Measurements from ENCODE around the gene MRPL24.
A peak's percentile ranks its signal among the peaks of the same experiment; 100 is the strongest.

MRPL24 gene

DNA sequence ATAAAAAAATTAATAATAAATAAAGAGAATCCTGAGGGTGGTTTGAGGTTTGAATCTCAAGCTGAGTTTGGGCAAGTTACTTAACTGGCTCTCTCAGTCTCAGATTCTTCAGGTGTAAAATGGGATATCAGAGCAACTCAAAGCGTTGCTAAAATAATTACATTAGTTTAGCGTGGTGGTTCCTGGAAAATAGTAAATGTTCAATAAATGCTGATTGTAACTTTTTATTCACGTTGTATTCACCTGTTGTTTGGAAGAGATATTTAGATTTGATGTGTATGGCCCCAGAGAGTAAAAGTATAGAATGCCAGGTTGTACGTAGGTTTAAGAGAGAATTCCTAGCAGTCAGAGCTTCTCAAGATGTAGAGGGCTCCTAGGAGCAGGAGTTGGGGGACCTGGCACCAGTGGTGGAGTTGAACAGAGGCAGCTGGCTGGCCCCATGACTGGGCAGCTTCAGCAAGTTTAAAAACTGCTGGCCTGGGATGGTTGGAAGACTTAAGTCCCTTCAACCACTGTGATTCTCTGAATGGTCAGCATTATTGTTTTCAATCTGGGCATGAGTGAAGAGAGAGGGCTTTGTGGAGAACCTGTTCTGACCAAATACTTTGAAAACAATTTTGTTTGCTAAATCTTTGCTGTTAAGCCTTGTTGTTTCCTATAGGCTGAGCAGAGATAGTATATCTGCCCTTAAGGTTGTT lies 48.9 kb upstream of the MRPL24 start:
- Histone ChIP-seq H3K4me1 (ENCODE audit: control insufficient read depth, insufficient read depth, low read length) (no peaks in the 10 kb centered on the region), H3K36me3 (ENCODE audit: control insufficient read depth in 2 of 2, insufficient read depth in 1 of 2, low read length in 2 of 2) (peaks cover 57 to 92% of the 10 kb centered on the region in 2 experiments), H3K9me3 (ENCODE audit: control insufficient read depth, insufficient read depth, low read depth, low read length) (no peaks in the 10 kb centered on the region), H3K27ac (ENCODE audit: extremely low read depth, low read depth, low read length) (no peak overlapping the region), H3K4me3 (ENCODE audit: low read depth, low read length) (no peak overlapping the region)
- ChIA-PET CTCF (interaction anchor here (1.2 to 2.6 kb wide), 3 partner anchors 64 to 121 kb away, joined by 4 to 10 read pairs (median 6); partner anchors contain the start of gene INSRR), POLR2A (no interaction called here)
- no peak for TF ChIP-seq ZNF184 (tag by site-specific recombination; IDR thresholded peaks at IDR 0.05)
- peak; percentile 58; the same call in 1 of the 2 replicates for TF ChIP-seq ZNF664 (tag by site-specific recombination; IDR thresholded peaks at IDR 0.05)

DNA sequence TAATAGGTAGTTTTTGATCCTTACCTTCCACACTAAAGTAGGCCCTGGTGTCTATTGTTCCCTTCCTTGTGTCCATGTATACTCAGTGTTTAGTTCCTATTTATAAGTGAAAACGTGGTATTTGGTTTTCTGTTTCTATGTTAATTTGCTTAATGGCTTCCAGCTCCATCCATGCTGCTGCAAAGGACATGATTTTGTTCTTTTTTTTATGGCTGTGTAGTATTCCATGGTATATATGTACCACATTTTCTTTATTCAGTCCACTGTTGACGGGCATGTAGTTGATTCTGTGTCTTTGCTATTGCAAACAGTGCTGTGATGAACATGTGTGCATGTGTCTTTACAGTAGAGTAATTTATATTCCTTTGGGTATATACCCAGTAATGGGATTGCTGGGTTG lies 47.2 kb upstream of the MRPL24 start:
- TF ChIP-seq ZNF677 (tag by site-specific recombination; IDR thresholded peaks at IDR 0.05) (no peak), ZNF629 (tag by site-specific recombination; IDR thresholded peaks at IDR 0.05) (no peak), TCF7L2 (IDR thresholded peaks at IDR 0.05; ENCODE audit: borderline replicate concordance, low read depth, low read length) (no peak), ZNF335 (tag by site-specific recombination; conservative IDR thresholded peaks at IDR 0.05) (no peak), ZNF146 (tag by site-specific recombination; IDR thresholded peaks at IDR 0.05) (peak; percentile 94)
- Histone ChIP-seq H3K27ac (ENCODE audit: extremely low read depth, low read depth, low read length) (no peak overlapping the region), H3K4me1 (ENCODE audit: control insufficient read depth, insufficient read depth, low read length) (no peaks in the 10 kb centered on the region), H3K4me3 (ENCODE audit: low read depth, low read length) (no peak overlapping the region), H3K36me3 (ENCODE audit: control insufficient read depth in 2 of 2, insufficient read depth in 1 of 2, low read length in 2 of 2) (peaks cover 56 to 92% of the 10 kb centered on the region in 2 experiments), H3K9me3 (ENCODE audit: control insufficient read depth, insufficient read depth, low read depth, low read length) (no peaks in the 10 kb centered on the region)
- ChIA-PET CTCF (interaction anchor here (0.7 to 2.6 kb wide), 4 partner anchors 9 to 171 kb away, joined by 3 to 10 read pairs (median 6); no protein-coding TSS in a partner anchor), POLR2A (no interaction called here)

DNA sequence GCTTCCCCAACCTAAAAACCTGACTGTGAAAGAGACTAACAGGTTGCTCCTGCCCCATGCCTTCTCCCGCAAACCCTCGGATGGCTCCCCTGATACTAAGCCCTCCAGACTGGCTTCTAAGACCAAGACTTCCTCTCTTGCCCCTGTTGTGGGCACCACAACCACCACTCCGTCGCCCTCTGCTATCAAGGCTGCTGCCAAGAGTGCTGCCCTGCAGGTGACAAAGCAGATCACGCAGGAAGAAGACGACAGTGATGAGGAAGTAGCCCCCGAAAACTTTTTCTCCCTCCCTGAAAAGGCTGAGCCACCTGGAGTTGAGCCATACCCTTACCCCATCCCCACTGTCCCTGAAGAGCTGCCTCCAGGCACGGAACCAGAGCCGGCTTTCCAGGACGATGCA lies 45.8 kb upstream of the MRPL24 start:
- Histone ChIP-seq H3K4me1 (ENCODE audit: control insufficient read depth, insufficient read depth, low read length) (no peaks in the 10 kb centered on the region), H3K9me3 (ENCODE audit: control insufficient read depth, insufficient read depth, low read depth, low read length) (no peaks in the 10 kb centered on the region), H3K27ac (ENCODE audit: extremely low read depth, low read depth, low read length) (no peak overlapping the region), H3K36me3 (ENCODE audit: control insufficient read depth in 2 of 2, insufficient read depth in 1 of 2, low read length in 2 of 2) (peaks cover 43 to 92% of the 10 kb centered on the region in 2 experiments), H3K4me3 (ENCODE audit: low read depth, low read length) (no peak overlapping the region)
- ChIA-PET POLR2A (no interaction called here), CTCF (interaction anchor here (1.1 kb wide), 1 partner anchor 97 kb away, joined by 4 read pairs; no protein-coding TSS in a partner anchor)
- no peak for TF ChIP-seq IKZF3 (tag by site-specific recombination; IDR thresholded peaks at IDR 0.05)
- TF ChIP-seq, protein P1, sequence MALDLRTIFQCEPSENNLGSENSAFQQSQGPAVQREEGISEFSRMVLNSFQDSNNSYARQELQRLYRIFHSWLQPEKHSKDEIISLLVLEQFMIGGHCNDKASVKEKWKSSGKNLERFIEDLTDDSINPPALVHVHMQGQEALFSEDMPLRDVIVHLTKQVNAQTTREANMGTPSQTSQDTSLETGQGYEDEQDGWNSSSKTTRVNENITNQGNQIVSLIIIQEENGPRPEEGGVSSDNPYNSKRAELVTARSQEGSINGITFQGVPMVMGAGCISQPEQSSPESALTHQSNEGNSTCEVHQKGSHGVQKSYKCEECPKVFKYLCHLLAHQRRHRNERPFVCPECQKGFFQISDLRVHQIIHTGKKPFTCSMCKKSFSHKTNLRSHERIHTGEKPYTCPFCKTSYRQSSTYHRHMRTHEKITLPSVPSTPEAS (tag by site-specific recombination; IDR thresholded peaks at IDR 0.05): no peak
- no peak for TF ChIP-seq ZFP3 (tag by site-specific recombination; IDR thresholded peaks at IDR 0.05; ENCODE audit: low read depth)
- no peak for TF ChIP-seq ZNF292 (tag by site-specific recombination; IDR thresholded peaks at IDR 0.05; ENCODE audit: borderline replicate concordance, low read depth)
- no peak for TF ChIP-seq ZNF776 (tag by site-specific recombination; IDR thresholded peaks at IDR 0.05; ENCODE audit: borderline replicate concordance)
- TF ChIP-seq ZEB2 (tag by site-specific recombination; IDR thresholded peaks at IDR 0.05): no peak
- no peak for TF ChIP-seq ZNF473 (tag by site-specific recombination; IDR thresholded peaks at IDR 0.05)
- TF ChIP-seq ZNF341 (tag by site-specific recombination; IDR thresholded peaks at IDR 0.05; ENCODE audit: low read depth): no peak

DNA sequence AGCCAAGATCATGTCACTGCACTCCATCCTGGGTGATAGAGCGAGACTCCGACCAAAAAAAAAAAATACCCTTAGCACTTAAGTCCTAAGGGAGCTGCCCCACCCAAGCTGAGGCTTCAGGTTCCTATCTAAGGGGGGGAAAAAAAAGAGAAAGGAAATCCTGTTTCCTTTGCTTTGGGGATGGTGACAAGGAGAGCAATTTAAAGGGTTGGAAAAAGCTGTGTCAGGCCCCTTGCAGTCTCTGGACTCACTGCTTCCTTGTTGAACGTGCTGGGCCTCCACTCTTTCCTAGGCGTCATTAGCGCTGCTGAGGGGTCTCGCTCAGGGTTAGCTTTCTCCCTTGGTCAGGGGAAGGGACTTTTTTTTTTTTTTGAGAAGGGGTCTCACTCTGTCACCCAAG lies 44.6 kb upstream of the MRPL24 start:
- TF ChIP-seq, protein P2, sequence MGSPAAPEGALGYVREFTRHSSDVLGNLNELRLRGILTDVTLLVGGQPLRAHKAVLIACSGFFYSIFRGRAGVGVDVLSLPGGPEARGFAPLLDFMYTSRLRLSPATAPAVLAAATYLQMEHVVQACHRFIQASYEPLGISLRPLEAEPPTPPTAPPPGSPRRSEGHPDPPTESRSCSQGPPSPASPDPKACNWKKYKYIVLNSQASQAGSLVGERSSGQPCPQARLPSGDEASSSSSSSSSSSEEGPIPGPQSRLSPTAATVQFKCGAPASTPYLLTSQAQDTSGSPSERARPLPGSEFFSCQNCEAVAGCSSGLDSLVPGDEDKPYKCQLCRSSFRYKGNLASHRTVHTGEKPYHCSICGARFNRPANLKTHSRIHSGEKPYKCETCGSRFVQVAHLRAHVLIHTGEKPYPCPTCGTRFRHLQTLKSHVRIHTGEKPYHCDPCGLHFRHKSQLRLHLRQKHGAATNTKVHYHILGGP (tag by site-specific recombination; IDR thresholded peaks at IDR 0.05): no peak
- TF ChIP-seq BCL11B (tag by site-specific recombination; IDR thresholded peaks at IDR 0.05; ENCODE audit: low read depth): no peak
- no peak for TF ChIP-seq ZBTB48 (tag by site-specific recombination; IDR thresholded peaks at IDR 0.05)
- TF ChIP-seq ZNF555 (tag by site-specific recombination; conservative IDR thresholded peaks at IDR 0.05): no peak
- CTCF ChIA-PET: interaction anchor here (0.6 to 2.1 kb wide), 4 partner anchors 54 to 96 kb away, joined by 3 to 12 read pairs (median 6); no protein-coding TSS in a partner anchor
- Histone ChIP-seq H3K36me3 (ENCODE audit: control insufficient read depth in 2 of 2, insufficient read depth in 1 of 2, low read length in 2 of 2) (peaks cover 43 to 91% of the 10 kb centered on the region in 2 experiments), H3K9me3 (ENCODE audit: control insufficient read depth, insufficient read depth, low read depth, low read length) (no peaks in the 10 kb centered on the region), H3K4me3 (ENCODE audit: low read depth, low read length) (no peak overlapping the region), H3K4me1 (ENCODE audit: control insufficient read depth, insufficient read depth, low read length) (no peaks in the 10 kb centered on the region), H3K27ac (ENCODE audit: extremely low read depth, low read depth, low read length) (no peak overlapping the region)
- POLR2A ChIA-PET: no interaction called here

Data from HEK293 (cell line).